GM12874 (cell line): ENCODE data around the gene EXOC6.

Experiments
- CTCF ChIP-seq: IDR thresholded peaks from 2 replicates; pipeline ENCODE4 v1.5.1; 2011; ENCODE audit warnings: low read depth, mild to moderate bottlenecking, control low read depth, low read length, moderate library complexity; ENCODE audit not compliant: insufficient read depth

The EXOC6 gene

GRCh38 chr10:92918603-92919002 lies 70.3 kb downstream of the EXOC6 start:
- no peak for TF ChIP-seq CTCF

- no peak for TF ChIP-seq CTCF
Measured at GRCh38 chr10:92920866-92921265, 72.5 kb downstream of the EXOC6 start.

- TF ChIP-seq CTCF: no peak
Measured at GRCh38 chr10:92923416-92923815, 75.1 kb downstream of the EXOC6 start.

GRCh38 chr10:92929896-92930295 lies 81.6 kb downstream of the EXOC6 start:
- no peak for TF ChIP-seq CTCF

- TF ChIP-seq CTCF: no peak
Measured at GRCh38 chr10:92931597-92931996, 83.3 kb downstream of the EXOC6 start.

GRCh38 chr10:92937876-92938275 lies 89.6 kb downstream of the EXOC6 start:
- no peak for TF ChIP-seq CTCF

- TF ChIP-seq CTCF: no peak
Measured at GRCh38 chr10:92938841-92939240, 90.5 kb downstream of the EXOC6 start.

- no peak for TF ChIP-seq CTCF
Measured at GRCh38 chr10:92942226-92942625, 93.9 kb downstream of the EXOC6 start.
